KG1 (cell line): ENCODE measurements around the gene CD276.
"Not testable (repeated sequence)": the region's sequence is repeated elsewhere in the genome, so short reads cannot be mapped to it uniquely, and the experiment has no call there.

ENCODE experiments used
- DNase-seq: peaks from one replicate; lab custom pipeline; 2025; lab: John Stamatoyannopoulos, UW

The CD276 gene

GRCh38 chr15:73710321-73710720, 26.1 kb downstream of the CD276 start:
- DNase-seq, result no peak

- no peak for DNase-seq
Measured at GRCh38 chr15:73711526-73711925, 27.3 kb downstream of the CD276 start.

GRCh38 chr15:73712107-73712506, 27.9 kb downstream of the CD276 start:
- DNase-seq, result no peak

DNA sequence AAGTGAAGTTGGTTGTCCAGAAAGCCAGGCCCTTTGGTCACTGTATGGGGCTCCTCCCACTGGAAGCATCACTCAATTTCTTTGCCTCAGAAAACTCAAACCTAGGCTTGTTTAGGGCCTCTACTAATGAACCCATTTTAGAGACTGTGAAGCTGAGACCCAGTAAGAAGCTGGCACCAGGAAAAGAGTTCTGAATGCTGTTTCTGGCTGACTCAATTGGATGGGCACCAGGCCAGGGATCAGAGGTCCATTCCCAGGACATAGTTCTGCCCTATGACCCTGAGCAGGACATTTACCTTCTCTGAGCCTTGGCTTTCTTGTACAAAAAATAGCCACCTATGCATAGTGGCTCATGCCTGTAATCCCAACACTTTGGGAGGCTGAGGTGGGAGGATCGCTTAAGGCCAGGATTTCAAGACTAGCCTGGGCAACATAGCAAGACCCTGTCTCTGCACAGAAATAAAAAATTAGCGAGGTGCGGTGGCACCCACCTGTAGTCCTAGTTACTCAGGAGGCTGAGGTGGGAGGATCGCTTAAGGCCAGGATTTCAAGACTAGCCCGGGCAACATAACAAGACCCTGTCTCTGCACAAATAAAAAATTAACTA, 30.6 kb downstream of the CD276 start:
- DNase-seq, result no peak

DNA sequence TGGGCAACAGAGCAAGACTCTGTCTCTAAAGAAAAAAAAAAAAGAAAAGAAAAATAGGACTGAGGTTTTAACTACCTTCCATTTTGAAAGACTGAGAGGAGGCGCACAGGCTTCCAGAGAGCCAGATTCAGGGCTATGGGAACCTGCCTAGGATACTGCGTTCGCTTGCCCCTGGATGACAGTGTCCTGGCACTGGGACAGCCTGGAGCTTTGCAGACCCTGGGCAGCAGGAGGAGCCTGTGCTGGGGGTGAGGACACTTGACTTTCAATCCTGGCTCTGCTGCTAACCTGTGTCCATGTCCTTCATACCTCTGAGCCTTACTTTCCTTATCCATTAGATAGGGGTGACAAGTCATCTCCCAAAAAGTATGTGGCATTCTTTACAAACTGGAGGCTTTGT, 31.2 kb downstream of the CD276 start:
- DNase-seq, result no peak

DNA sequence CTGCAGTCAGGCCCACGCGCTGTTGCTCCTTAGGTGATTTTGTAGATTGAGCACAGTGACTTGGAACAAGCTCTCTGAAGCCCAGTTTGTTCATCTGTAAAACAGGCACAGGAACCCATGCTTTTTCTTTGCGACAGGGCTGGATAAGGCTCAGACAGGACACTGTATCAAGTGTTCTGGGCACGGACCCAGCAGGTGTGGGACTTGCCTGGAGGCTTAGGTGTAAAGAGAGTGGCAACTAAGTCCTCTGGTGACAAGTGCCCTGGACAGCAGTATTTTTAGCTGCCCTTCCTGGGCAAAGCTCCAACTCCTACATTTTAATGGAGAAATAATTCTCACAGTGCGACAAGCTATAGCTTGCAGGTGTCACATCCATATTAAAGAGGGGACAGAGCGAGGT, 32.2 kb downstream of the CD276 start:
- no peak for DNase-seq

DNA sequence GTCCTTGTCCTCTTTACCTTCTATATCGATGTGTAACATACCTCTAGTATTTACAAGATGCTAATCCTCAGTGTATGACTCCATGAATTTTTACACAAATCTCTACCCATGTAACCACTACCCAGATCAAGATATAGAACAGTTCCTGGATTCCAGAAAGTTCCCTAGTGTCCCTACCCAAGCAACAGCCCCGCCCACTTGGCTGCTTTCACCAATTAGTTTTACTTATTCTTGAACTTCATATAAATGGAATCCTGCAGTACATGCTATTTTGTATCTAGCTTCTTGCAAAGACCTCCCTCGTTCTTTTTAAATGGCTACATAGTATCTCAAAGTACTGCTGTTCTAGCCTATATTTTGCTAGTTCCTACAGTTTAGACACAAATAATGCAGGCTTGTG, 33.0 kb downstream of the CD276 start:
- DNase-seq, result no peak

DNA sequence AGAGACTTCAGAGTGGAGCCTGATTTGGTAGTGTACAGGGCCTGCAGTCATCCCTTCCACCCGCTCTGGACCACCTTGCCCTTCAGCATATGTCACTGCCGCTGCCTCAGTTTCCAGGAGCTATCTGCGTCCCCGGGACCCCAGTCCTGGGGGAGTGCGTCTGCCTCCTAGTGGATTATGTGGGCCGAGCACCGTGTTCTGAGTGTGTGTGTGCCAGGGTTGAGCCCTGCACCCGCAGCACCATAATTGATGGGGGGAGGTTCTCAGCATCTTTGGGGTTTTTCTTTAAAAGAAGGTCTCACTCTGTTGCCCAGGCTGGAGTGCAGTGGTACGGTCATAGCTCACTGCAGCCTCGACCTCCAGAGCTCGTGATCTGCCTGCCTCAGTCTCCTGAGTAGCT, 33.6 kb downstream of the CD276 start:
- no peak for DNase-seq

DNA sequence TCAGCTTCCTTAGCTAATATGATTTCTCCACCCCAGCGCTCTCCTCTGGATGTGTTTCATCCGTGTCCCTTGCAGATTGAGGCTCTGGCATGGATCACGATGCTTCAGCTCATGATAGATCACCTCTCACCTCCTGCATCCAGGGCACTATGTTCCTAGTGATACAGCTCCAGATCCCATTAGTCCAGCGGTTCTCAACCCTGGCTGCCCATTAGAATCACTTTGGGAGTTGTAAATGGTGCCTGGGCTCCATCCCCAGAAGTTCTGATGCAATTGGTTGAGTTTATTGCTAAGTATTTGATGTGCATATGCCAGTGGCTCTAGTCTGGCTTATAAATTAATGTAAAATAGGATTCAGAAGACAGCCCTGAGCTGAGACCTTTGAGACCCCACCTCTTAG, 34.5 kb downstream of the CD276 start:
- no peak for DNase-seq

DNA sequence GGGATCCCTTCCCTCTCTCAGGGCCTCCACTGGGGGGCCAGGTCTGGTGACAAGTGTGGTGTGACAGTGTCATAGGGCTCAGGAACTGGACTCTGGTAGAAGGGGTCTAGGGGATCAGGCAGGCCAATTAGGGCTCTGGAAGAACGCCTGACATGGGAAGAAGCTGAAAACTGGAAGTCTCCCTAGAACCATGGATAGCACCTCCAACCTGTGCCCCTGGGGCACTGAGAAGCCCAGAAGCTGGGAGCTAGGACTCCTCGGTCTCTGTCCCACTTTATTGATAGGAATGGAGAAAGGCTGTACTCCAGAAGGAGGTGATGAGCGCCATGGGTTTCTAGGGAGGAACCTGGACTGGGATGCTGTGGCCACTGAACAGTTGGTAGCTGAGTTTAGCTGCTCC, 38.2 kb downstream of the CD276 start:
- DNase-seq, result no peak

DNA sequence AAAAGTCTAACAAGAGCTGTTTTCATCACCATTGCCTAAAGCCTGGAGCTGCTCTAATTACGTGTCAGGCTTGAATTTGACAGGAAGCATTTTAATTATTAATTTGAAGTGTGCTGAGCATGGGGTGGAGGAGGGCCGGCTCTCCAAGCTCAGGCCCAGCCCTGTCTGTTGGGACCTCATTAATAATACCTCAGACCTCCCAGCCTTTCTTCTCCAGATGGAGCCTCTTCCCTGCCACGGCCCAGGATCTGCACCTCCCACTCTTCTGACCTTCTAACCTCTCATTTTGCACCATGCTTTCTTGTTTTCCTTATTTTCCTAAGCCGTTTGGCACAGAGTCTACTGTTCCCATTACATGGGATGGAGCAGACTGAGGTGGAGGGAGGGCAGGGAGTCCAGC, 39.0 kb downstream of the CD276 start:
- no peak for DNase-seq

DNA sequence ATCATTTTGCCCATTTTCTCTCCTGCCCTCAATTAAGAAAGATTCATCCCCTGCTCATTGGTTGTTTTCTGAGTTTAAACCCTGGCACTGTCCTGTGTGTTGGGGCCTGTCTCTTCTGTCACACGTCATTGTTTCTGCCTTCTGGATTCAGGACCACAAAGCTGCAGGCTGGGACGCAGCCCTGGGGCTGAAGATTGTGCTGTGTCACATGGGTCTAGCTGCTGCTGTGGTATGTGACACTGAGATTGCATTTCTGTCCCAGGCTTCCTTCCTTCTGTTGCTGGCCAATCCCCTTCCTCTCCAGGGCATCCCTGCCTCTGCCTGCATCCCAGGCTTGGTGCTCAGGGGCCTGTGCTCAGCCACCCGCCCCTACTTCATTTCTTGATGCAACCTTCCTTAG, 40.0 kb downstream of the CD276 start:
- no peak for DNase-seq

DNA sequence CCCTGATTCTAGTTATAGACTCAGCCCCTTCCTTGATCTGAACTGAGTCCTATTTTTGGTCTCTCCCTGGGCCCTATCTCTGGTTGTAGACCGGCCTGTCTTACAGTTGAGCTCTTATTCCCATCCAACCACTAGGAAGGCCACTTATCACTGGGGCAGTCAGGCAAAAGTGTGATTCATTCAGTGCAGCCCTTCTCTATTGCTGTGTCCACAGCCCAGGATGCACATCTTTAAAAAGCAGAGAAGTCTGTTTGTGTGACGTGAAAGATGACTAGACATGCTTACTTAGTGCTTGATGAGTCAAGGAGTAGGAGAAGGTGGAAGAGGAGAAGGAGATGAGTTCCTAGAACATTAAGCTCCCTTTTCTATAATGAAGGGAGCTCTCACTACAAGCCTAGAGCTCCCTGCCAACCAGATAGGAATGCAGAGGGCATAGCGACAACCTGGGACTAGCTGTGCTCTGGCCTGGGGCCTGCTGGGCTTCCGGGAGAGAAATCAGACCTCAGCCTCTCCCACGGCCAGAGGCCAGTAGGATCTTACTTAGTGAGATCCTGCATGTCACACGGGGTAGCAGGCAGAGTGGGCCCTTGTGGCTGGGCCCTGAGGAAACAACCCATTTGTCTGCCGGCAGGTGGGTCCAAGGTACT, 43.3 kb downstream of the CD276 start:
- DNase-seq, result no peak

DNA sequence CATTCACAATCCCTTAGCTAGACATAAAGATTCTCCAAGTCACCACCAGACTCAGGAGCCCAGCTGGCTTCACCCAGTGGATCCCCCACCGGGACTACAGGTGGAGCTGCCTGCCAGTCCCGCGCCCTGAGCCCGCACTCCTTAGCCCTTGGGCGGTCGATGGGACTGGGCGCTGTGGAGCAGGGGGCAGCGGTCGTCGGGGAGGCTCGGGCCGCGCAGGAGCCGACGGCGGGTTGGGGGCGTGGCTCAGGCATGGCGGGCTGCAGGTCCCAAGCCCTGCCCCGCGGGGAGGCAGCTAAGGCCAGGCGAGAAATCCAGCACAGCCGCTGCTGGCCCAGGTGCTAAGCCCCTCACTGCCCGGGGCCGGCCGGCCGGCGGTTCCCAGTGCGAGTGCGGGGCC, 47.9 kb downstream of the CD276 start:
- DNase-seq, result not testable (repeated sequence)

GRCh38 chr15:73732930-73733329, 48.7 kb downstream of the CD276 start:
- no peak for DNase-seq

- DNase-seq, result no peak
Measured at GRCh38 chr15:73737535-73737934, 53.4 kb downstream of the CD276 start.

- DNase-seq, result no peak
Measured at GRCh38 chr15:73740152-73741048, 56.2 kb downstream of the CD276 start.

DNA sequence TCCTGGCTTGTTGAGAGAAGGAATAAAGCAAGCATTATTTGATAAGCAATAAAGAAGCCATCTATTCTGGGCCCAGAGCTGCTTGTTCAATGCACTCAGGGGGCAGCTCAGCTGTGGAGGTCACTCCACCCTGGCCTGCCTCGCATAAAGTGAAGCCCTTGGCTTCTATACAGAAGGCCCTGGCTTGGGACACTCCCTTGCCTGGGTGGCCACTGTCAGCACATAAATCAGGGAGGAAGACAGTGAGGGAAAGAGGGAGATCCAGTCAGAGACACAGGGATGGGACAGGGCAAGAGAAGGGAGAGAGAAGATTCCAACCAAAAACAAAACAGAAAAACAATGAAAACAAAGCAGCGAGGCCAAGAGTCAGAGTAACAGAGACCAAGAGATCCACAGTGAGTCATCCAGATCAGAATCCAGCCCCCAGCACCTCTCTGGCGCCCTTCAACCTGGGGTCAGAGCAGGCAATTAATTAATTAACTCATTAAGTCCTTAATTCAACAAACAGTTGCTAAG, 57.2 kb downstream of the CD276 start:
- no peak for DNase-seq

DNA sequence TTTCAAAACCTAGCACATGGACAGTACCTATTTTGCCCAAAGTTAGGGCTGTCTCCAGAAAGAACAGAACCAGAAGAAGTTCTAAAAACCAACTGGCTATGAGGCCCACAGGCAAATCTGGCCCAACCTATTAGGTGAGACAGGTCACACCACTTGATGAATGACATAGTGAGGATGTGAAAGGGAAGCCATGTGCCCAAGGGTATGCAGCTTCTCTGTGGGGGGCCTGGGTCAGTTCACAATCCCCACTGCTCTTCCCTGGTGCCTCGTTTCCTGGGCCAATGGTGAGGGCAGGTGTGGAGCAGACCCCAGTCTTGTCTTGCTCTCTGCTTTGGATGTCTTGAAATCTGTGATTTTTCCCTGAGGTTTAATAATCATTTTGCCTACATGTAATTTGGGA, 60.1 kb downstream of the CD276 start:
- no peak for DNase-seq

DNA sequence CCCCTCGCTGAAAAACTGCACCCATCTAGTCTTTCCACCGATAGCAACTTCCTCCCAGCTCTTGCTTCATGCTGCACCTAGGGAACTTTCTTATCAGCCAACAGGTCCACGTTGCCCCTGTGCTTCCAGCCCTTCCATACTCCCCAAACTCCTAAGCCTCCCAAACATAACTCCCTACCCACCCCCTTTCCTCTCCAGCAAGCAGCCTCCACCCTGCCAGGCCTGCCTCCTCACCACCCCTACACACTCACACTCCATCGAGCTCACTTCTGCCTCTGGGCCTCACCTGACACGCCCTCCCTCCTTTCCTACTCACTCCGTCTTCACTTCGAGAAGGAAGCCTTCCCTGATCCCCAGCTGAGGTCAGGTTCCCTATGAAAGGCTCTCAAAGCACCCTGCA, 60.9 kb downstream of the CD276 start:
- no peak for DNase-seq

GRCh38 chr15:73746261-73746660, 62.1 kb downstream of the CD276 start:
- no peak for DNase-seq

GRCh38 chr15:73746883-73747282, 62.7 kb downstream of the CD276 start:
- DNase-seq, result no peak
